Measurements from ENCODE around the gene BMERB1.
"Not testable (repeated sequence)": the region's sequence is repeated elsewhere in the genome, so short reads cannot be mapped to it uniquely, and the experiment has no call there.

The BMERB1 gene

GRCh38 chr16:15523939-15524338 is 89.6 kb downstream of the BMERB1 start:
- DNase-seq (ENCODE audit: low read depth in 2 of 2): no peak

- no peak for DNase-seq (ENCODE audit: low read depth in 2 of 2)
Observed at GRCh38 chr16:15524966-15525365, 90.6 kb downstream of the BMERB1 start.

GRCh38 chr16:15526097-15526496 is 91.7 kb downstream of the BMERB1 start:
- no peak for DNase-seq (ENCODE audit: low read depth in 2 of 2)

GRCh38 chr16:15526731-15527130 is 92.3 kb downstream of the BMERB1 start:
- no peak for DNase-seq (ENCODE audit: low read depth in 2 of 2)

GRCh38 chr16:15529673-15530072 is 95.3 kb downstream of the BMERB1 start:
- no peak for DNase-seq (ENCODE audit: low read depth in 2 of 2)

- no peak for DNase-seq (ENCODE audit: low read depth in 2 of 2)
Observed at GRCh38 chr16:15530085-15530484, 95.7 kb downstream of the BMERB1 start.

GRCh38 chr16:15532825-15533224 is 98.4 kb downstream of the BMERB1 start:
- no peak for DNase-seq (ENCODE audit: low read depth in 2 of 2)

- DNase-seq (ENCODE audit: low read depth in 2 of 2): no peak
Observed at GRCh38 chr16:15533386-15533785, 99.0 kb downstream of the BMERB1 start.

- no peak for DNase-seq (ENCODE audit: low read depth in 2 of 2)
Observed at GRCh38 chr16:15535772-15536171, 101.4 kb downstream of the BMERB1 start.

GRCh38 chr16:15536843-15537242 is 102.5 kb downstream of the BMERB1 start:
- DNase-seq (ENCODE audit: low read depth in 2 of 2): no peak

GRCh38 chr16:15538507-15538906 is 104.1 kb downstream of the BMERB1 start:
- no peak for DNase-seq (ENCODE audit: low read depth in 2 of 2)

GRCh38 chr16:15539197-15539596 is 104.8 kb downstream of the BMERB1 start:
- no peak for DNase-seq (ENCODE audit: low read depth in 2 of 2)

- DNase-seq (ENCODE audit: low read depth in 2 of 2): no peak
Observed at GRCh38 chr16:15542261-15542660, 107.9 kb downstream of the BMERB1 start.

GRCh38 chr16:15542734-15543347 is 108.5 kb downstream of the BMERB1 start:
- DNase-seq (ENCODE audit: low read depth in 2 of 2): no peak

- no peak for DNase-seq (ENCODE audit: low read depth in 2 of 2)
Observed at GRCh38 chr16:15544405-15544804, 110.0 kb downstream of the BMERB1 start.

- DNase-seq (ENCODE audit: low read depth in 2 of 2): no peak
Observed at GRCh38 chr16:15545544-15545943, 111.2 kb downstream of the BMERB1 start.

- not testable (repeated sequence) for DNase-seq (ENCODE audit: low read depth in 2 of 2)
Observed at GRCh38 chr16:15547072-15547767, 112.8 kb downstream of the BMERB1 start.

GRCh38 chr16:15547768-15548096 is 113.3 kb downstream of the BMERB1 start:
- no peak for DNase-seq (ENCODE audit: low read depth in 2 of 2)

- DNase-seq (ENCODE audit: low read depth in 2 of 2): no peak
Observed at GRCh38 chr16:15548482-15548891, 114.1 kb downstream of the BMERB1 start.

- no peak for DNase-seq (ENCODE audit: low read depth in 2 of 2)
Observed at GRCh38 chr16:15552507-15552906, 118.1 kb downstream of the BMERB1 start.

- no peak for DNase-seq (ENCODE audit: low read depth in 2 of 2)
Observed at GRCh38 chr16:15553313-15554088, 119.1 kb downstream of the BMERB1 start.

GRCh38 chr16:15556130-15556529 is 121.7 kb downstream of the BMERB1 start:
- no peak for DNase-seq (ENCODE audit: low read depth in 2 of 2)

- no peak for DNase-seq (ENCODE audit: low read depth in 2 of 2)
Observed at GRCh38 chr16:15557258-15557657, 122.9 kb downstream of the BMERB1 start.
